OCI-M1 (cell line): Measurements from ENCODE around the gene IFNL3.

Experiments used
- DNase-seq: peaks from one replicate; lab custom pipeline; 2025; lab: John Stamatoyannopoulos, UW

Gene IFNL3

GRCh38 chr19:39193803-39194202 lies 51.0 kb downstream of the IFNL3 start:
- no peak for DNase-seq
